GM12891 (cell line): ENCODE data around the gene RRAS.

Source experiments
- PAX5 ChIP-seq: IDR thresholded peaks from 2 replicates; pipeline ENCODE4 v1.6.1; 2011; ENCODE audit warnings: low read length, moderate library complexity, mild to moderate bottlenecking; ENCODE audit not compliant: insufficient read depth, severe bottlenecking
- POLR2A ChIP-seq: IDR thresholded peaks from 2 replicates; pipeline ENCODE4 v1.6.1; 2011; ENCODE audit warnings: low read depth, low read length, control low read depth
- POLR2AphosphoS5 ChIP-seq: IDR thresholded peaks from 2 replicates; pipeline ENCODE4 v1.6.1; 2011; ENCODE audit warnings: low read depth, low read length, control low read depth
- POU2F2 ChIP-seq: IDR thresholded peaks from 2 replicates; pipeline ENCODE4 v1.6.1; 2011; ENCODE audit warnings: low read depth, mild to moderate bottlenecking, control low read depth, low read length, moderate library complexity
- SPI1 ChIP-seq: IDR thresholded peaks from 2 replicates; pipeline ENCODE4 v1.6.1; 2011; ENCODE audit warnings: low read depth, low read length, control low read depth
- TAF1 ChIP-seq: IDR thresholded peaks from 2 replicates; pipeline ENCODE4 v1.6.1; 2011; ENCODE audit warnings: low read depth, low read length, control low read depth

GRCh38 chr19:49669516-49669915 is 29.6 kb upstream of the RRAS start:
- no peak for TF ChIP-seq POLR2A
- no peak for TF ChIP-seq TAF1
- TF ChIP-seq POLR2AphosphoS5, result no peak
- no peak for TF ChIP-seq SPI1
- TF ChIP-seq POU2F2, result no peak
- no peak for TF ChIP-seq PAX5
